Neural cell (in vitro differentiated cells): ENCODE measurements around the gene SHQ1.

Experiments
- CTCF ChIP-seq: fragments of 450-650 bp; IDR thresholded peaks from 2 replicates; pipeline ENCODE4 v1.5.1; 2014; ENCODE audit warnings: antibody characterized with exemption, mild to moderate bottlenecking, moderate library complexity; ENCODE audit not compliant: poor library complexity, severe bottlenecking
- POLR2AphosphoS5 ChIP-seq: IDR thresholded peaks from 2 replicates; pipeline ENCODE4 v1.6.1; 2012
- RAD21 ChIP-seq: fragments of 450-650 bp; conservative IDR thresholded peaks from 2 replicates; pipeline ENCODE4 v1.6.1; 2014; ENCODE audit warnings: antibody characterized with exemption, mild to moderate bottlenecking, moderate library complexity

- TF ChIP-seq RAD21 (no peak), CTCF (no peak), POLR2AphosphoS5 (no peak)
Measured at GRCh38 chr3:72699631-72700030, 148.6 kb downstream of the SHQ1 start.
